ENCODE measurements around the gene CLMP.

The CLMP gene

GRCh38 chr11:123055191-123055901 is 139.7 kb downstream of the CLMP start:
- DNase-seq (ENCODE audit: low read depth): no peak

DNA sequence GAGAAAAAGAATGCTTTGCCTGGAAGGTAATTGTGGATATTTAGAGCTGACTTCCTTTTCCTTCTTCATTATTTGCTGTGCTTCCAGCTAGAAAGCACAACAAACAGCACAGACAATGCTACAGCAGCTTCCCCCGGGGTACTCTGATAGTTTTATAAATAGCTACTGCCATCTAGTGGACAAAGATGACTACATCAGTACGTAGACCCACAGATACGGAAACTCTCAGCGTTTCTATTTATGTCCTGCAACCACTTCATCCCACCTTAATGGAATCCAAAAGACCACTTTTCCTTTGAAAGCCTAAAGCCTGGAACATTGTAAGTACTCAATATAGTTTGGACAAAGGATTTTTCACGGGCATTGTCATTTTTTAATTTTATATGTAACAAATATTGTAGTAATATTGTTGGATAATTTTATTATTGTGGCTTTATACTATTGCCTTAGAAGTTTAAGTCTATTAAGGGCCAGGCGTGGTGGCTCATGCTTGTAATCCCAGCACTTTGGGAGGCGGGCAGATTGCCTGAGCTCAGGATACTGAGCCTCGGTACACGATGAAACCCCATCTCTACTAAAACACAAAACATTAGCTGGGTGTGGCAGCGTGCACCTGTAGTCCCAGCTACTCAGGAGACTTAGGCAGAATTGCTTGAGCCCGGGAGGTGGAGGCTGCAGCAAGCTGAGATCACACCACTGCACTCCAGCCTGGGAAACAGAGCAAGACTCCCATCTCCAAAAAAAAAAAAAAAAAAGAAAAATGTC is 140.6 kb downstream of the CLMP start:
- no peak for DNase-seq (ENCODE audit: low read depth)

GRCh38 chr11:123052901-123053721 is 141.9 kb downstream of the CLMP start:
- DNase-seq (ENCODE audit: low read depth): no peak

DNA sequence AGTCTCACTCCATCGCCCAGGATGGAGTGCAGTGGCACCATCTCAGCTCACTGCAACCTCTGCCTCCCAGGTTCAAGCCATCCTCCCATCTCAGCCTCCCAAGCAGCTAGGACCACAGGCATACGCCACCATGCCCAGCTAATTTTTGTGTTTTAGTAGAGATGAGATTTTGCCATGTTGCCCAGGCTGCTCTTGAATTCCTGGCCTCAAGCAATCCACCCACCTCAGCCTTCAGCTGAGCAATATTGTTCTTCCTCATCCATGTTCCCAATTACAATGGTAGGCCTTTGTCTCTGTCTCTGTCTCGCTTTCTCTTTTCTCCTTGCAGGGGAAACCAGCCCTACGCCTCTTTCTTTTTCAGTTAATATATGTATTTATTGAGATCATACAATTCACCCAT is 143.4 kb downstream of the CLMP start:
- DNase-seq (ENCODE audit: low read depth): no peak

DNA sequence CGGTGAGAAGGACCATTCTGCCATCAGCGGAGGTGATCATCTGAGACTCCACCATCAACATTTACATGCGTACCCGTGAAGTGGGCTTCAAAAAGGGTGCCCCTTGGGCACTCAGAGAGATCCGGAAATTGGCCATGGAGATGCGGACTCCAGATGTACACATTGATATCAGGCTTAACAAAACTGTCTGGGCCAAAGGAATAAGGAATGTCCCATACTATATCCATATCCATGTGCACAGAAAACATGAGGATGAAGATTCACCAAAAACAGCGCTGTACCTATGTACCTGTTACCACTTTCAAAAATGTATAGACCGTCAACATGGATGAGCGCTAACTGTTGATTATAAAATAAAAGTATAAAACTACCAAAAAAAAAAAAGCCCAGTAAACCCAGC is 143.9 kb downstream of the CLMP start:
- no peak for DNase-seq (ENCODE audit: low read depth)

DNA sequence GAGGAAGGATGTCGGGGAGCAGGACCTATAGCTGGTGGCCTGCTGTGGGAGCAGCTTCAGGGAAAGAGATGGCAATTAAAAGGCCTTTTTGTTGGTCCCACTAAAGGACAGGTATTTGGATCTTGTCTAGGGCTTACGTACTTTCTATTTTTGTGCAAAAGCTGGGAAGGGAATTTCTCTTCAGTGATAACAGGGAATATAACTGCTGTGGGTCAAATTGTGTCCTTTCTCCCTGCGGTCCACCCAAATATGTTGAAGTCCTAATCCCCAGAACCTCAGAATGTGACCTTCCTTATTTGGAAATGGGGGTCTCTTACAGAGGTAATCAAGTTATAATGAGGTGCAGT is 147.1 kb downstream of the CLMP start:
- DNase-seq (ENCODE audit: low read depth): no peak

GRCh38 chr11:123047266-123047946 is 147.6 kb downstream of the CLMP start:
- no peak for DNase-seq (ENCODE audit: low read depth)

GRCh38 chr11:123046473-123047259 is 148.4 kb downstream of the CLMP start:
- DNase-seq (ENCODE audit: low read depth): no peak

DNA sequence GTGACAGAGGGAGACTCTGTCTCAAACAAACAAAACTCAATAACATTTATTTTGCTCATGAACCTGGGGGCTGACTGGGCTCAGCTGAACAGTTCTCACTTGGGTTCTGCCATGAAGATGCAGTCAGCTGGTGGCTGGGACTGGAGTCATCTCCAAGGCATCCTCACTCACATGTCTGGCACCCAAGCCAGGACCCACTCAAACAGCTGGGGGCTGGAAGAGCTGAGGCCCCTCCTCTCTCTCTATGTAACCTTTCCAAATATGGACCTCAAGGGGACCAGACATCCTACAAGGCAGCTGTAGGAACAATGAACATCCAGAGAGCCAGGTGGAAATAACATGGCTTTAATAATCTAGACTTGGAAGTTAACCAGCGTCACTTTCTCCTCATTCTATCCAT is 149.9 kb downstream of the CLMP start:
- no peak for DNase-seq (ENCODE audit: low read depth)

DNA sequence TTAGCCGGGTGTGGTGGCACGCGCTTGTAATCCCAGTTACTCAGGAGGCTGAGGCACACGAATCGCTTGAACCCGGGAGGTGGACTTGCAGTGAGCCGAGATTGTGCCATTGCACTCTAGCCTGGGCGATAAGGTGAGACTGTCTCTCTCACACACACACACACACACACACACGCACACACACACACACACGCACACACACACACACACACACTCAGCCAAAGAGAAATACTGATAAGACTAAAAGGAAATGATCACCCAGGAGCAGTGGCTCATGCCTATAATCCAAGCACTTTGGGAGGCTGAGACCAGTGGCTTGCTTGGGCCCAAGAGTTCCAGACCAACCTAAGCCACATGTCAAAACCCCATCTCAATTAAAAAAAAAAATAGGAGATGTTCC is 153.9 kb downstream of the CLMP start:
- no peak for DNase-seq (ENCODE audit: low read depth)

GRCh38 chr11:123040111-123040432 is 155.0 kb downstream of the CLMP start:
- no peak for DNase-seq (ENCODE audit: low read depth)

GRCh38 chr11:123035831-123036230 is 159.2 kb downstream of the CLMP start:
- no peak for DNase-seq (ENCODE audit: low read depth)

- no peak for DNase-seq (ENCODE audit: low read depth)
These were observed 160.5 kb downstream of the CLMP start for GRCh38 chr11:123034597-123034996.

DNA sequence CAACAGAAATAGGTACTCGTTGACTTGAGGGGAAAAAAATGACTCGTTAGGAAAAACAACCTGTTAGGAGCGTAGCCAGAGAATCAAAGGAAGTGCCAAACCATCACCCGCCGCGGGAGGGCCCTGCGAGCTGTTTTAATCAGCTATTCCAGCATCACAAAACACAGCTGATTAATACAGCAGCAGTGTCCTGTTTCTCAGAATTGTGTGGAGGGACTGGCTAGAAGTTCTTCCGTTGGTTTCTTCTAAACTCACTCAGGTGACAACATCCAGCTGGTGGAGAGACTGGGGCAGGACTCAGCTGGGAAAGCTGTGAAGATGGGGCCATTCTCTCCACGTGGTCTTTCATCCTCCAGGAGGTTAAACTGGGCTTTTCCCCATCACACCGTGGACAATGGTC is 161.2 kb downstream of the CLMP start:
- no peak for DNase-seq (ENCODE audit: low read depth)

GRCh38 chr11:123030517-123030916 is 164.5 kb downstream of the CLMP start:
- no peak for DNase-seq (ENCODE audit: low read depth)

- DNase-seq (ENCODE audit: low read depth): peak; percentile 18
These were observed 174.1 kb downstream of the CLMP start for GRCh38 chr11:123020968-123021367.
